WTC11 (cell line): ENCODE measurements around the gene CDIPT.

Source experiments
- CBFB ChIP-seq: sonication (generic); formaldehyde crosslinking; IDR thresholded peaks from 2 replicates; pipeline ENCODE4 v1.8.1; 2022; ENCODE audit warnings: mild to moderate bottlenecking, low read depth, missing genetic modification reagents
- FOXK1 ChIP-seq: sonication (generic); formaldehyde crosslinking; IDR thresholded peaks from 2 replicates; pipeline ENCODE4 v1.8.0; 2022; ENCODE audit warnings: mild to moderate bottlenecking, moderate library complexity, missing genetic modification reagents
- MYBL2 ChIP-seq: sonication (generic); formaldehyde crosslinking; IDR thresholded peaks from 2 replicates; pipeline ENCODE4 v1.8.1; 2023; ENCODE audit warnings: mild to moderate bottlenecking, moderate library complexity, missing genetic modification reagents
- NR1H2 ChIP-seq: sonication (generic); formaldehyde crosslinking; IDR thresholded peaks from 2 replicates; pipeline ENCODE4 v1.9.0; 2021; ENCODE audit warnings: mild to moderate bottlenecking, moderate library complexity, missing genetic modification reagents
- NR3C1 ChIP-seq: sonication (generic); formaldehyde crosslinking; conservative IDR thresholded peaks from 2 replicates; pipeline ENCODE4 v1.8.1; 2023; ENCODE audit warnings: low read depth, mild to moderate bottlenecking, missing genetic modification reagents
- RELA ChIP-seq: sonication (generic); formaldehyde crosslinking; IDR thresholded peaks from 2 replicates; pipeline ENCODE4 v1.8.1; 2022; ENCODE audit warnings: missing genetic modification reagents, mild to moderate bottlenecking, borderline replicate concordance
- SP1 ChIP-seq: sonication (generic); formaldehyde crosslinking; conservative IDR thresholded peaks from 2 replicates; pipeline ENCODE4 v1.8.1; 2022; ENCODE audit warnings: missing genetic modification reagents
- ZNF263 ChIP-seq: sonication (generic); formaldehyde crosslinking; IDR thresholded peaks from 2 replicates; pipeline ENCODE4 v1.8.1; 2022; ENCODE audit warnings: low read depth, mild to moderate bottlenecking, moderate library complexity, missing genetic modification reagents
- TF ChIP-seq, protein P1 (sequence below): fragments of 200-600 bp; IDR thresholded peaks from 2 replicates; pipeline ENCODE4 v1.8.0; 2022; ENCODE audit warnings: antibody characterized with exemption
- TF ChIP-seq, protein P2 (sequence below): sonication (generic); formaldehyde crosslinking; conservative IDR thresholded peaks from 2 replicates; pipeline ENCODE4 v1.8.1; 2022; ENCODE audit warnings: mild to moderate bottlenecking, missing genetic modification reagents
- TF ChIP-seq, protein P3 (sequence below): sonication (generic); formaldehyde crosslinking; IDR thresholded peaks from 2 replicates; pipeline ENCODE4 v1.8.0; 2022; ENCODE audit warnings: mild to moderate bottlenecking, missing genetic modification reagents
- TF ChIP-seq, protein P4 (sequence below): sonication (generic); formaldehyde crosslinking; IDR thresholded peaks from 2 replicates; pipeline ENCODE4 v1.8.0; 2023; ENCODE audit warnings: missing genetic modification reagents, mild to moderate bottlenecking, borderline replicate concordance
- TF ChIP-seq, protein P5 (sequence below): sonication (generic); formaldehyde crosslinking; IDR thresholded peaks from 2 replicates; pipeline ENCODE4 v1.8.0; 2022; ENCODE audit warnings: mild to moderate bottlenecking, missing genetic modification reagents
- TF ChIP-seq, protein P6 (sequence below): sonication (generic); formaldehyde crosslinking; IDR thresholded peaks from 2 replicates; pipeline ENCODE4 v1.8.1; 2023; ENCODE audit warnings: mild to moderate bottlenecking, missing genetic modification reagents

DNA sequence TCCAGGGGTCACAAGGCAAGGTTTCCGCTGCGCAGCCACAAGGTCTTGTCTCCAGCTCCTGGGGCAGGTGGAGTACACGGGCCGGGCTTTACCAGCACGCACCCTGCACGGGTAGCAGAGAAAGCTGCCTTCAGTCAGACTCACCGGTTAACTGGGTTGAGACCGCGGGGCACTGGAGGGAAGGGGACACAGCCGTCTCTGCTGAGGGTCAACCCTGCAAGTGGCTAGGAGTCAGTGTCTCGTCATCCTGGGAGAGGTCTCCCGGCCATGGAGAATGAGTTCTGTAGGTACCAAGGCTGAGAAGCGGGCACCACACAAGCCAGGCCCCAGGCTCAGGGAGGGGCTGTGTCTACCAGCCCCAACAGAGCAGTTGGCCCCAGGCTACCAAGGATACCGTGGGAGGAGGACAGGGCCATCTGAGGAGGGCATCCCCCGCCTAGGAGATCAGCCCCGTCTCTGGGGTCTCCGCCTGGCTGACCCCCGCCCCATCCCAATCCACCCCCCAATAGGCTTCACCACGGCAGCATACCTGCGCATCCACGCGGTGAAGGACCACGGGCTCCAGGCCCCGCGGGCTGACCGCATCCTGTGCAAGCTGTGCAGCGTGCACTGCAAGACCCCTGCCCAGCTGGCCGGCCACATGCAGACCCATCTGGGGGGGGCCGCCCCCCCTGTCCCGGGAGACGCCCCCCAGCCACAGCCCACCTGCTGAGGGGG, 53.8 kb downstream of the CDIPT start:
- TF ChIP-seq CBFB (CRISPR knock-in tag) (no peak), ZNF263 (CRISPR knock-in tag) (no peak), NR3C1 (CRISPR knock-in tag) (no peak), NR1H2 (CRISPR knock-in tag) (no peak), RELA (CRISPR knock-in tag) (no peak), FOXK1 (CRISPR knock-in tag) (no peak), SP1 (CRISPR knock-in tag) (no peak), MYBL2 (no peak)
- TF ChIP-seq, protein P1, sequence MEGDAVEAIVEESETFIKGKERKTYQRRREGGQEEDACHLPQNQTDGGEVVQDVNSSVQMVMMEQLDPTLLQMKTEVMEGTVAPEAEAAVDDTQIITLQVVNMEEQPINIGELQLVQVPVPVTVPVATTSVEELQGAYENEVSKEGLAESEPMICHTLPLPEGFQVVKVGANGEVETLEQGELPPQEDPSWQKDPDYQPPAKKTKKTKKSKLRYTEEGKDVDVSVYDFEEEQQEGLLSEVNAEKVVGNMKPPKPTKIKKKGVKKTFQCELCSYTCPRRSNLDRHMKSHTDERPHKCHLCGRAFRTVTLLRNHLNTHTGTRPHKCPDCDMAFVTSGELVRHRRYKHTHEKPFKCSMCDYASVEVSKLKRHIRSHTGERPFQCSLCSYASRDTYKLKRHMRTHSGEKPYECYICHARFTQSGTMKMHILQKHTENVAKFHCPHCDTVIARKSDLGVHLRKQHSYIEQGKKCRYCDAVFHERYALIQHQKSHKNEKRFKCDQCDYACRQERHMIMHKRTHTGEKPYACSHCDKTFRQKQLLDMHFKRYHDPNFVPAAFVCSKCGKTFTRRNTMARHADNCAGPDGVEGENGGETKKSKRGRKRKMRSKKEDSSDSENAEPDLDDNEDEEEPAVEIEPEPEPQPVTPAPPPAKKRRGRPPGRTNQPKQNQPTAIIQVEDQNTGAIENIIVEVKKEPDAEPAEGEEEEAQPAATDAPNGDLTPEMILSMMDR: no peak
- TF ChIP-seq, protein P2, sequence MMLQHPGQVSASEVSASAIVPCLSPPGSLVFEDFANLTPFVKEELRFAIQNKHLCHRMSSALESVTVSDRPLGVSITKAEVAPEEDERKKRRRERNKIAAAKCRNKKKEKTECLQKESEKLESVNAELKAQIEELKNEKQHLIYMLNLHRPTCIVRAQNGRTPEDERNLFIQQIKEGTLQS (CRISPR knock-in tag): no peak
- TF ChIP-seq, protein P3, sequence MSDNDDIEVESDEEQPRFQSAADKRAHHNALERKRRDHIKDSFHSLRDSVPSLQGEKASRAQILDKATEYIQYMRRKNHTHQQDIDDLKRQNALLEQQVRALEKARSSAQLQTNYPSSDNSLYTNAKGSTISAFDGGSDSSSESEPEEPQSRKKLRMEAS (CRISPR knock-in tag): no peak
- TF ChIP-seq, protein P4, sequence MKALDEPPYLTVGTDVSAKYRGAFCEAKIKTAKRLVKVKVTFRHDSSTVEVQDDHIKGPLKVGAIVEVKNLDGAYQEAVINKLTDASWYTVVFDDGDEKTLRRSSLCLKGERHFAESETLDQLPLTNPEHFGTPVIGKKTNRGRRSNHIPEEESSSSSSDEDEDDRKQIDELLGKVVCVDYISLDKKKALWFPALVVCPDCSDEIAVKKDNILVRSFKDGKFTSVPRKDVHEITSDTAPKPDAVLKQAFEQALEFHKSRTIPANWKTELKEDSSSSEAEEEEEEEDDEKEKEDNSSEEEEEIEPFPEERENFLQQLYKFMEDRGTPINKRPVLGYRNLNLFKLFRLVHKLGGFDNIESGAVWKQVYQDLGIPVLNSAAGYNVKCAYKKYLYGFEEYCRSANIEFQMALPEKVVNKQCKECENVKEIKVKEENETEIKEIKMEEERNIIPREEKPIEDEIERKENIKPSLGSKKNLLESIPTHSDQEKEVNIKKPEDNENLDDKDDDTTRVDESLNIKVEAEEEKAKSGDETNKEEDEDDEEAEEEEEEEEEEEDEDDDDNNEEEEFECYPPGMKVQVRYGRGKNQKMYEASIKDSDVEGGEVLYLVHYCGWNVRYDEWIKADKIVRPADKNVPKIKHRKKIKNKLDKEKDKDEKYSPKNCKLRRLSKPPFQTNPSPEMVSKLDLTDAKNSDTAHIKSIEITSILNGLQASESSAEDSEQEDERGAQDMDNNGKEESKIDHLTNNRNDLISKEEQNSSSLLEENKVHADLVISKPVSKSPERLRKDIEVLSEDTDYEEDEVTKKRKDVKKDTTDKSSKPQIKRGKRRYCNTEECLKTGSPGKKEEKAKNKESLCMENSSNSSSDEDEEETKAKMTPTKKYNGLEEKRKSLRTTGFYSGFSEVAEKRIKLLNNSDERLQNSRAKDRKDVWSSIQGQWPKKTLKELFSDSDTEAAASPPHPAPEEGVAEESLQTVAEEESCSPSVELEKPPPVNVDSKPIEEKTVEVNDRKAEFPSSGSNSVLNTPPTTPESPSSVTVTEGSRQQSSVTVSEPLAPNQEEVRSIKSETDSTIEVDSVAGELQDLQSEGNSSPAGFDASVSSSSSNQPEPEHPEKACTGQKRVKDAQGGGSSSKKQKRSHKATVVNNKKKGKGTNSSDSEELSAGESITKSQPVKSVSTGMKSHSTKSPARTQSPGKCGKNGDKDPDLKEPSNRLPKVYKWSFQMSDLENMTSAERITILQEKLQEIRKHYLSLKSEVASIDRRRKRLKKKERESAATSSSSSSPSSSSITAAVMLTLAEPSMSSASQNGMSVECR (CRISPR knock-in tag): no peak
- TF ChIP-seq, protein P5, sequence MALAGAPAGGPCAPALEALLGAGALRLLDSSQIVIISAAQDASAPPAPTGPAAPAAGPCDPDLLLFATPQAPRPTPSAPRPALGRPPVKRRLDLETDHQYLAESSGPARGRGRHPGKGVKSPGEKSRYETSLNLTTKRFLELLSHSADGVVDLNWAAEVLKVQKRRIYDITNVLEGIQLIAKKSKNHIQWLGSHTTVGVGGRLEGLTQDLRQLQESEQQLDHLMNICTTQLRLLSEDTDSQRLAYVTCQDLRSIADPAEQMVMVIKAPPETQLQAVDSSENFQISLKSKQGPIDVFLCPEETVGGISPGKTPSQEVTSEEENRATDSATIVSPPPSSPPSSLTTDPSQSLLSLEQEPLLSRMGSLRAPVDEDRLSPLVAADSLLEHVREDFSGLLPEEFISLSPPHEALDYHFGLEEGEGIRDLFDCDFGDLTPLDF (CRISPR knock-in tag): no peak
- TF ChIP-seq, protein P6, sequence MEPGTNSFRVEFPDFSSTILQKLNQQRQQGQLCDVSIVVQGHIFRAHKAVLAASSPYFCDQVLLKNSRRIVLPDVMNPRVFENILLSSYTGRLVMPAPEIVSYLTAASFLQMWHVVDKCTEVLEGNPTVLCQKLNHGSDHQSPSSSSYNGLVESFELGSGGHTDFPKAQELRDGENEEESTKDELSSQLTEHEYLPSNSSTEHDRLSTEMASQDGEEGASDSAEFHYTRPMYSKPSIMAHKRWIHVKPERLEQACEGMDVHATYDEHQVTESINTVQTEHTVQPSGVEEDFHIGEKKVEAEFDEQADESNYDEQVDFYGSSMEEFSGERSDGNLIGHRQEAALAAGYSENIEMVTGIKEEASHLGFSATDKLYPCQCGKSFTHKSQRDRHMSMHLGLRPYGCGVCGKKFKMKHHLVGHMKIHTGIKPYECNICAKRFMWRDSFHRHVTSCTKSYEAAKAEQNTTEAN (CRISPR knock-in tag): no peak
